HG02970 (cell line): ENCODE results near the gene BZW2.
"Not testable (repeated sequence)": the region's sequence is repeated elsewhere in the genome, so short reads cannot be mapped to it uniquely, and the experiment has no call there.

Source experiments
- ATAC-seq: cut with Tn5 transposase; IDR thresholded peaks from one replicate; pipeline ENCODE4 v1.9.1; 2021; ENCODE audit warnings: mild to moderate bottlenecking, moderate library complexity, moderate number of reproducible peaks; ENCODE audit not compliant: unreplicated experiment, low FRiP score

The BZW2 gene

GRCh38 chr7:16670021-16670420 lies 24.0 kb downstream of the BZW2 start:
- no peak for ATAC-seq

GRCh38 chr7:16670731-16671344 lies 24.9 kb downstream of the BZW2 start:
- no peak for ATAC-seq

GRCh38 chr7:16671811-16672210 lies 25.8 kb downstream of the BZW2 start:
- no peak for ATAC-seq

- ATAC-seq = no peak
These were observed 29.3 kb downstream of the BZW2 start for GRCh38 chr7:16675277-16675676.

- no peak for ATAC-seq
These were observed 32.1 kb downstream of the BZW2 start for GRCh38 chr7:16677978-16678494.

GRCh38 chr7:16678645-16679566 lies 32.9 kb downstream of the BZW2 start:
- not testable (repeated sequence) for ATAC-seq

GRCh38 chr7:16684935-16685334 lies 39.0 kb downstream of the BZW2 start:
- no peak for ATAC-seq

GRCh38 chr7:16685535-16685934 lies 39.6 kb downstream of the BZW2 start:
- ATAC-seq = no peak

GRCh38 chr7:16688249-16688648 lies 42.3 kb downstream of the BZW2 start:
- ATAC-seq = no peak

- ATAC-seq = no peak
These were observed 45.3 kb downstream of the BZW2 start for GRCh38 chr7:16691241-16691640.

- no peak for ATAC-seq
These were observed 47.8 kb downstream of the BZW2 start for GRCh38 chr7:16693601-16694318.

GRCh38 chr7:16694806-16695205 lies 48.8 kb downstream of the BZW2 start:
- ATAC-seq = no peak

- no peak for ATAC-seq
These were observed 49.7 kb downstream of the BZW2 start for GRCh38 chr7:16695621-16696237.

- no peak for ATAC-seq
These were observed 51.7 kb downstream of the BZW2 start for GRCh38 chr7:16697507-16698199.

- ATAC-seq = no peak
These were observed 52.4 kb downstream of the BZW2 start for GRCh38 chr7:16698200-16698905.

- no peak for ATAC-seq
These were observed 56.5 kb downstream of the BZW2 start for GRCh38 chr7:16702441-16702840.

GRCh38 chr7:16708511-16708910 lies 62.5 kb downstream of the BZW2 start:
- no peak for ATAC-seq

GRCh38 chr7:16708980-16709379 lies 63.0 kb downstream of the BZW2 start:
- ATAC-seq = no peak

- no peak for ATAC-seq
These were observed 64.7 kb downstream of the BZW2 start for GRCh38 chr7:16710651-16711050.
